Endothelial cell of hepatic sinusoid (primary cell): ENCODE data around the gene ADM5.

Source experiments
- in situ Hi-C: cut with HindIII; loops from 2 replicates; pipeline ENCODE4 v1.10.0; 2017; ENCODE audit warnings: low sequenced_read_pairs

The ADM5 gene, protein sequence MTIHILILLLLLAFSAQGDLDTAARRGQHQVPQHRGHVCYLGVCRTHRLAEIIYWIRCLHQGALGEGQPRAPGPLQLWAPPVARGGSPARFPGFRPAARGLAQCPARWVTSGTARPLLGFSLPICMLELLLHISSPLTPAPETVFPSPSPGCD

DNA sequence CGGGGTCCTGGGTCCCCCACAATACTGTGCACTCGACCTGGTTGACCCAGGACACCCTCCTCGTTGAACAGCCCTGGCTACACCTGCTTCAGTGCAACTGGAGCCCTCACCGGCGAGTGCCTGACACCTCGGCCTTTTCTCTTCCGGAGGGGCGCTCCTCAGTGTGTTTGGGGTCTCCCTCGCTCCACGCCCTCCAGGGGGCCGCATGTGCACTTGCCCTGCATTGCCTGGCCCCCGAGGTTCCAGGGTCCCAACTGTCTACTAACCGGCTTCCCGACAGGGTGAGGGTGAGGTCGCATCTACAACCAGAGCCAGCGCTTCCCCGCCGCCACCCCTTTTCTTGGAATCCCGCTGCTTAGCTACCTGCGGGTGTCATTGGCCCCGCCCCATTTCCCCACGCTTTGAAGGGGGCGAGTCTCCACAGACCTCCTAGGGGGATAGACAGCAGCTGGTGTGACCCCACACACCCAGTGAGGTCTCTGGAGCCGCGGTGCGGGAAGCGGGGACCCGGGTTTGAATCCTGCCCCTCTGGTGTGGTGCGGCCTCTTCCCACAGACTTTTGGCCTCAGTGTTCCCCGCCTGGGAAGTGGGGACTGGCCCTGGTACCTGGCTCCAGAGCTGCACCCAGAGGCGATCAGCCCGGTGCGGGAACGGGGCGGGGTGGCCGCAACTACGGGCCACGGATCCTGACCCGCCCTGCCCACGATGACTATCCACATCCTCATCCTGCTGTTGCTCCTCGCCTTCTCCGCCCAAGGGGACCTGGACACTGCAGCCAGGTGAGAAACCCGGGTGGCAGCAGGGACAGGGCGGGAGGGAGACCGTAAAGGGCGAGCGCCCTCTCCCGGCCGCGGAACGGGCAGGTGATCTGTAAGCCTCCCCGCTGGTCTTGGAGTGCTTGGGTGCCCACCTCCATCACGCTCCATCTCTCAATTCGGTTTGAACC, at the start of gene ADM5:
ADM5 (plus strand) TSS at position 462 of the 946 bp plus-strand sequence; CDS start at position 706, 244 bp downstream.
- in situ Hi-C loops = no loop called here

DNA sequence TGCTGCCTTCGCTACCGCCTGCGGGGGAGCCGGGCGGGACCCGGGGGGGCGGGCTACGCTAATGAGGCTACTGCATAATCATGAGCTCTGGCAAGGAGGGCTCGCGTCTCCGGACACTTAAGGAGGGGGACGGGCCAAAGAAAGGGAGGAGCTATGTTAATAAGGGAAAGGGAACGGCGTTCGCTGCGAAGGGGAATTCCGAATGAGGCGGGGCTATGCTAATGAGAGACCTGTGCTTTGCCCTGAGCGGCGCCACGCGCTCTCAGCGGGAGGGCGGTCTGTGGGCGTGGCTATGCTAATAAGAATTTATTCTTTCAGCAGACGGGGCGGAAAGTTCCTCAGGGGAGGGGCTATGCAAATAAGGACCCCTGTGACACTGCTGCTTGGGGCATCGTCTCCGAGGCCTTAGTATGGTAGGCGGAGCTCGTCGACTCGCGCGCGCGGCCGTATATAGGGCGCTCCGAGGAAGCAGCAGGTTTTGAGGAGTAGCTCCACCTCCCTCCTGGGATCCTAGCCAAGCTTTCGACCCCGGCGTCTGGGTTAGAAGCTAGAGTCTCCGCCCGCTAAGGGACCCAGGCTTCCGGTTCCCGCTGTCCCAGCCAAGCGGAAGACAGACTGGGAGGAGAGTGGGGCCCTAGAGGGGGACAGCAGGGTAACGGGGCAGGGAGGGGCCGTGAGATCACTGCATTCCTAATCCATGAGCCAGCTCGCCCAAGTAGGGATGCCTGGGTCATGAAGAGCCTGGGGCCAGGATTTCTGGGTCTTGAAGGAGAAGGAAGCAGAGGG, 49.1 kb upstream of the ADM5 start, which contains the start of gene RRAS:
RRAS (minus strand) TSS at position 31 of the 786 bp plus-strand sequence. CDS start 45 bp downstream, outside the sequence.
- in situ Hi-C loops = loop anchor here (5.0 kb wide), 1 partner anchor 68 kb away; no protein-coding TSS in a partner anchor

DNA sequence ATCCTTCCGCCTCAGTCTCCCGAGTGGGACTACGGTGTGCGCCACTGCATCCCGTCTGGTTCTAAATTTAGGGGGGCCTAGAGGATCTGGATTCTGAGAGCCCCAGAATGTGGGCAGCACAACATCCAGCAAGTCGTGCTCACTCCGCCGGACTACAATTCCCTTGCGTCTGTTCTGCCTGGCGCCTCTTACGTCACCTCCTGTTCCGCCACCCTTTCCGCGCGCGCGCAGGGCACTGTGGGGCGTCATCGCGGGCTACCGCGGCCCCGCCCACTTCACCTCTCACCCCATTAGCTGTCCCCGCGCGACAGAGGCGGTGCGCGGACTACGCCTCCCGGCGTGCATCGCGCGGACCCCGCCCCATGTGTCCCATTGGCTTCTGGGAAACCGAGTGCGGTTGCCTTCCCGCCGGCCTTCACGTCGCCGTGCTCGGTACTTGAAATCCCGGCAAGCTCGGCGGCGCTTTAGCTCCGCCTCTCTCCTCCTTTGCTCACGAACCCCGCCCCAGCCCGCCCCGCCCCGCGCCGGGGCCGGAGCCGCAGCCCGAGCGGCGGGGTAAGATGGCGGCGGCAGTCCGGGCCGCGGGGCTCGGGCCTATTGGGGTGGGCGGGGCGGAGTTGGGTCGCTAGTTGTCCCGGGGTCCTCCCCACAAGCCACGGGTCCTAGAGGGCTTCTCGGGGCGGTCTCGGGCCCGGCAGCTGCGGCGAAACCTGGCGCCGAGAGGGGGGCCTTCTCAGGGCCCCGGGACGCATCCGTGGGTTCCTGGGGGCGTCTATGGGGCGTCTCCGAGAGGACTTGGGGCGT, 47.5 kb upstream of the ADM5 start, which contains the start of gene SCAF1:
SCAF1 (plus strand) TSS at position 522 of the 804 bp plus-strand sequence. CDS start 2,818 bp downstream, outside the sequence.
- in situ Hi-C loops = loop anchor here (5.0 kb wide), 1 partner anchor 70 kb away; no protein-coding TSS in a partner anchor

DNA sequence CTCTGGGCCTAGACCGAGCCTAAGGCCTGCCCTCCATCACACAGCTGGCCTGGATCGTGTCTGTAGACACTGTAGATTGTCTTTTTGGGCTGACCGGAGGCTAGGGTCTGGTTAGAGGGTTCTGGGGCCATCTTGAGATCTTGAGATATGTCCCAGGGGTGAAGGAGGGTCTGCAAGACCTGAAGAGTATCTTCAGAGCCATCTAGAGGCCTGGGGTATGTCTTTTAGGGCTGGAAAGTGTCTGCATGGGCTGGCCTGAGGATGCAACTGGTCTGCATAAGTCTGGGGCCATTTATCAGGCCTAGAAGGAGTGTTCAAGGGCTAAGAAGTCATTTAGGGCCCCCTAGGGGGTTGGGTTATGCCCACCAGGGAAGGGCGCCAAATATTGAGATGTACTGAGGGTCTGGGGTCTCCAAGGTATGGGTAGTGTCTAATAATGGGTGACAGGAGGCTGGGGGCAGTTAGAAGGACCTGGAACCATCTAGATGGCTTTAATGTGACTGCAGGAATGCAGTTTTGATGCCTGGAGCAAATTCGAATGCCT, 46.8 kb upstream of the ADM5 start:
- in situ Hi-C loops = loop anchor here (5.0 kb wide), 1 partner anchor 70 kb away; no protein-coding TSS in a partner anchor

DNA sequence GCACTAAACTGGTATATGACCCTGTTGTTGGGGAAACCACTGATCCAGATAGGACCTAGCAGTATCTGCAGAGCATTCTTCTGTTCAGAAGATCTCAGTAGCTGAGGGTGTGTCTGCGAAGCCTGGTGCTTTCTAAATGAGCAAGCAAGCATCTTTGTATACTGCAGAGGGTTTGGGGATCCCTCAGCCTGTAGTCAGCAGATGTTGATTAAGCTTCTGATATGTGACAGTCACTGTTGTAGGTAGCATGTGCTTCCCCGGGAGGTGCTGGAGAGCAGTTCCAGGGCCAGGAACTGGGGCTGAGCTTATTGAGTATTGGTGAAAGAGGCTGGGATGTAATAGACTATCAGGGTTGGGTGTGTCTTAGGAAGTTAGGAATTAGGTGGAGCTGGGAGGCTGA, 45.9 kb upstream of the ADM5 start:
- in situ Hi-C loops = loop anchor here (5.0 kb wide), 1 partner anchor 71 kb away; no protein-coding TSS in a partner anchor

DNA sequence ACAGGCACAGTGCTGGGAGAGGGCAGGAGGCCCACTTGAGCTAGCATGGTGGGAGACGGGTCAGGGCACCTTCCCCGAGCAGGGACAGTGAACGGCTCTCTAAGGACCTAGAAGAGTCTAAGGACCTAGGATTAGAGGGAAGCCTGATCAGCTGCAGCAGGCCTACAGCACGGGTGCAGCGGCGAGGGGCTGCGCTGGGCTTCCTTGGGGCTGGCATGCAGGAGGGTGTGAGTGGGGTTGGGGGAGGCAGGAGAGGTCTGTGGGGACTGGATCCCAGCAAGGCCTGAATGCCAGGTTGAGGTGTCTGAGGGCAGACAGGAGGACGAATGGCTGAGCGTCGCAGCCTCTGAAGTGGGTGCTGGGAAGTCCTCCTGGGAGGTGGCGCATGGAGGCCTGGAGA, 43.8 kb upstream of the ADM5 start:
- in situ Hi-C loops = no loop called here

DNA sequence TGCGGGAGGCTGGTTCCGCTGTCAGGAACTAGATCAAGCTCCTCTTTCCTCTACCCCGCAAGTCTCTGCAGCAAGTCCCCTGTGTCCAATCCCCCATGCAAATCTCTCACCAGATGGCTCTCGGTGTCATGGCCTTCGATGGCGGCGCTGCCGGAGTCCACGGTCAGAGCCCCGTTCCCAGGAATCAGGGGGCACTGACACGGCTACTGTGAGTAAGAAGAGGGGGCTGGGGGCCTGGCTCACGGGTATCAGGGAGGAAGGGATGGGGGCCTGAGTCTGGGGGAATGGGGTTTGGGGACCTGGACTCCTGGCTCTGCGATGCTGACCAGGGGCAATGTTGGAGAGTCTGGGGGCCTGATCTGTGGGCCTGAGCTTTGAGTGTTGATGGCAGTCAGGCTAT, 43.4 kb upstream of the ADM5 start:
- in situ Hi-C loops = no loop called here

DNA sequence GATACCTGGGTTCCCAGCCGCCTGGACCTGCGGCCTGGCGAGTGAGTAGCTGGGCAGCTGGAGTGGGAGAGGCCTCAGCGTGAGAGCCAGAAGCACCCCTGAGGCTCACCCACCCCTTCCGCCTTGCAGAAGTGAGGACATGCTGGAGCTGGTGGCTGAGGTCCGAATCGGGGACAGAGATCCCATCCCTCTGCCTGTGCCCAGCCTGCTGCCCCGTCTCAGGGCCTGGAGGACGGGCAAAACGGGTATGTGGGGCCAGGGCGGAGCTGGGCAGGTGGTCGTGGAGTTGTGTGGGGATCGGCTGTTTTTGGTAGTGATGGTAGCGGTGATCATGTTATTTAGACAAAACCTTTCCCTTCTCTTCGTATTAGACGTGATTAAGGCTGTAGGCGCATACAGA, 42.8 kb upstream of the ADM5 start:
- in situ Hi-C loops = no loop called here

DNA sequence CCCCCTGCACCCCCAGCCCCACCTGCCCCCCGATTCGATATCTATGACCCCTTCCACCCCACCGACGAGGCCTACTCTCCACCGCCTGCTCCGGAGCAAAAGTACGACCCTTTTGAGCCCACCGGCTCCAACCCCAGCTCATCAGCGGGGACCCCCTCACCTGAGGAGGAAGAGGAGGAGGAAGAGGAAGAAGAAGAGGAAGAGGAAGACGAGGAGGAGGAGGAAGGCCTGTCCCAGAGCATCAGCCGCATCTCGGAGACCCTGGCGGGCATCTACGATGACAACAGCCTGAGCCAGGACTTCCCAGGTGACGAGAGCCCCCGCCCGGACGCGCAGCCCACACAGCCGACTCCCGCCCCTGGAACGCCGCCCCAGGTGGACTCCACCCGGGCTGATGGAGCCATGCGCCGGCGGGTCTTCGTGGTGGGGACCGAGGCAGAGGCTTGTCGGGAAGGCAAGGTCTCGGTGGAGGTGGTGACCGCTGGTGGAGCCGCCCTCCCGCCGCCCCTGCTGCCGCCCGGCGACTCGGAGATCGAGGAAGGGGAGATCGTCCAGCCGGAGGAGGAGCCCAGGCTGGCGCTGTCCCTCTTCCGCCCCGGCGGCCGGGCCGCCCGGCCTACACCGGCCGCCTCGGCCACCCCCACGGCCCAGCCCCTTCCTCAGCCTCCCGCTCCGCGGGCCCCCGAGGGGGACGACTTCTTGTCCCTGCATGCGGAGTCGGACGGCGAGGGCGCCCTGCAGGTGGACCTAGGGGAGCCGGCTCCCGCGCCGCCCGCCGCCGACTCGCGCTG, 38.2 kb upstream of the ADM5 start:
- in situ Hi-C loops = no loop called here

DNA sequence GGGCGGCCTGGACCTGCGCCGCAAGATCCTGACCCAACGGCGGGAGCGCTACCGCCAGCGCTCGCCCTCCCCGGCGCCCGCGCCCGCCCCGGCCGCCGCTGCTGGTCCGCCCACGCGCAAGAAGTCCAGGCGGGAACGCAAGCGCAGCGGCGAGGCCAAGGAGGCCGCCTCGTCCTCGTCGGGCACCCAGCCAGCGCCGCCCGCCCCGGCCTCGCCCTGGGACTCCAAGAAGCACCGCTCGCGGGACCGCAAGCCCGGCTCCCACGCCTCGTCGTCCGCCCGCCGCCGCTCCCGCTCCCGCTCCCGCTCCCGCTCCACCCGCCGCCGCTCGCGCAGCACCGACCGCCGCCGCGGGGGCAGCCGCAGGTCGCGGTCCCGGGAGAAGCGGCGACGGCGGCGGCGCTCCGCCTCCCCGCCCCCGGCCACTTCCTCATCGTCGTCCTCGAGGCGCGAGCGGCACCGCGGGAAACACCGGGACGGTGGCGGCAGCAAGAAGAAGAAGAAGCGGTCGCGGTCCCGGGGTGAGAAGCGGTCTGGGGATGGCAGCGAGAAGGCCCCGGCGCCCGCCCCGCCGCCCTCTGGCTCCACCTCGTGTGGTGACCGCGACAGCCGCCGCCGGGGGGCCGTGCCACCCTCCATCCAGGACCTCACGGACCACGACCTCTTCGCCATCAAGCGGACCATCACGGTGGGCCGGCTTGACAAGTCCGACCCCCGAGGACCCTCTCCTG, 37.4 kb upstream of the ADM5 start:
- in situ Hi-C loops = no loop called here

DNA sequence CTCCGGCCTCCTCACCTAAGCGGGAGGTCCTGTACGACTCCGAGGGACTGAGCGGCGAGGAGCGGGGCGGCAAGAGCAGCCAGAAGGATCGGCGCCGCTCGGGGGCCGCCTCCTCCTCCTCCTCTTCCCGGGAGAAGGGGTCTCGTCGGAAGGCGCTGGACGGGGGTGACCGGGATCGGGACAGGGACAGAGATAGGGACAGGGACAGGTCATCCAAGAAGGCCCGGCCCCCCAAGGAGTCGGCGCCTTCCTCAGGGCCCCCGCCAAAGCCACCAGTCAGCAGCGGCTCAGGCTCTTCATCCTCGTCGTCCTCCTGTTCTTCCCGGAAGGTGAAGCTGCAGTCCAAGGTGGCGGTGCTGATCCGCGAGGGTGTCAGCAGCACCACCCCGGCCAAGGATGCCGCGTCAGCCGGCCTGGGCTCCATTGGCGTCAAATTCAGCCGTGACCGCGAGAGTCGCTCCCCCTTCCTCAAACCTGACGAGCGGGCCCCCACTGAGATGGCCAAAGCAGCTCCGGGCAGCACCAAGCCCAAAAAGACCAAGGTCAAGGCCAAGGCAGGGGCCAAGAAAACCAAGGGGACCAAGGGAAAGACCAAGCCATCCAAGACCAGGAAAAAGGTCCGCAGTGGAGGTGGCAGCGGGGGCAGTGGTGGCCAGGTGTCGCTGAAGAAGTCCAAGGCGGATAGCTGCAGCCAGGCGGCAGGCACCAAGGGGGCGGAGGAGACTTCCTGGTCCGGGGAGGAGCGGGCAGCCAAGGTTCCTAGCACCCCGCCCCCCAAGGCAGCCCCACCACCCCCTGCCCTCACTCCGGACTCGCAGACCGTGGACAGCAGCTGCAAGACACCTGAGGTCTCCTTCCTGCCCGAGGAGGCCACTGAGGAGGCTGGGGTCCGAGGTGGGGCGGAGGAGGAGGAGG, 36.6 kb upstream of the ADM5 start:
- in situ Hi-C loops = no loop called here

DNA sequence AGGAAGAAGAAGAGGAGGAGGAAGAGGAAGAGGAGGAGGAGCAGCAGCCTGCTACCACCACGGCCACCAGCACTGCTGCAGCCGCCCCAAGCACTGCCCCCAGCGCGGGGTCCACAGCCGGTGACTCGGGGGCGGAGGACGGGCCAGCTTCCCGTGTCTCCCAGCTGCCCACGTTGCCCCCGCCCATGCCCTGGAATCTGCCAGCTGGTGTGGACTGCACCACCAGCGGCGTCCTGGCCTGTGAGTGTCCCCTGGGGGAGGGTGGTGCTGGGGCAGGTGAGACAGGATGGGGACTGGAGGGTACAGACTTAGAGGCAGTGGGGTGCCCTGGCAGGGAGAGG, 36.0 kb upstream of the ADM5 start:
- in situ Hi-C loops = no loop called here

DNA sequence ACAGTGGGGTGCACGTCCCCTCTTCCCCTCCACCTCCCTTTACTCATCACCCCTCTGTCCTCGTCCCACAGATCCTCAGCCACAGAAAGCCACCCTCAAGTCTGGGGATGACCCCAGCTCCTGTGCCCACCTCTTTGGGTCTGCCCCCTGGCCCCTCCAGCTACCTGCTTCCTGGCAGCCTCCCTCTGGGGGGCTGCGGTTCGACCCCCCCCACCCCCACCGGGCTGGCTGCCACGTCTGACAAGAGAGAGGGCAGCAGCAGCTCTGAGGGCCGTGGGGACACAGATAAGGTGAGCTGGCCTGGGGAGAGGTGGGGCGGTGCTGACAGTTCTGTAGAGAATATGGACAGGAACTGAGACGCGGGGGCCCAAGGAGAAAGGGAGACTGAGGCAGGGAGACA, 34.8 kb upstream of the ADM5 start:
- in situ Hi-C loops = no loop called here

DNA sequence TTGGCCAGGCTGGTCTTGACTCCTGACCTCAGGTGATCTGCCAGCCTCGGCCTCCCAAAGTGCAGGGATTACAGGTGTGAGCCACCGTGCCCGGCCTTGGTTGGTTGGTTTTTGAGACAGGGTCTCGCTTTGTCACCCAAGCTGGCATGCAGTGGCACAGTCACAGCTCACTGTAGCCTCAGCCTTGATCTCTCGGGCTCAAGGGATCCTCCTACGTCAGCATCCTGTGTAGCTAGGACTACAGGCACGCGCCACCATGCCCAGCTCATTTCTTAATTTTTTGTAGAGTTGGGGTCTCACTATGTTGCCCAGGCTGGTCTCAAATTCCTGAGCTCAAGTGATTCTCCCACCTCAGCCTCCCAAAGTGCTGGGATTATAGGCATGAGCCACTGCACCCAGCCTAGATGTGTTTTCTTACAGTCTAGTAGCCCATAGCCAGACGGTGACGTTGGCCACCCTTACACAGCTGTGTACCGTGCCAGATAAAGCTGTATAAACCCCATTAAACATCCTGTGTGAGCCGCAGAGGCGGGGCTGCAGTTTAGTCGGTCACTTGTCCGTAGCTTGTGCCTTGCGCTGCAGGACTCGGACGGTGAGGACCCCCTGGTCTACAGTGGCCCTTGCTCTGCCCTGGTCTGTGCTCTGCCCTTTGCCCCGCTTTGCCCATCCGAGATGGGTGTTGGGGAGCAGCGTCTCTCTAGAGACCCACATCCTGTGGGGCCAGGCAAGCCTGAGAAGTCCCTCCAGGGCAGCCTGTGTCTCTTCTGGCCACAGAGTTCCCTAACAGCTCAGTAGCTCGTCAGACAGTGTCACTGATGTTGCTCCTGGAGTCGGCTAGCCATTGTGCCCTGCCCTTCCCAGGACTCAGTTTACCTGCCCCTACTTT, 33.6 kb upstream of the ADM5 start:
- in situ Hi-C loops = no loop called here

DNA sequence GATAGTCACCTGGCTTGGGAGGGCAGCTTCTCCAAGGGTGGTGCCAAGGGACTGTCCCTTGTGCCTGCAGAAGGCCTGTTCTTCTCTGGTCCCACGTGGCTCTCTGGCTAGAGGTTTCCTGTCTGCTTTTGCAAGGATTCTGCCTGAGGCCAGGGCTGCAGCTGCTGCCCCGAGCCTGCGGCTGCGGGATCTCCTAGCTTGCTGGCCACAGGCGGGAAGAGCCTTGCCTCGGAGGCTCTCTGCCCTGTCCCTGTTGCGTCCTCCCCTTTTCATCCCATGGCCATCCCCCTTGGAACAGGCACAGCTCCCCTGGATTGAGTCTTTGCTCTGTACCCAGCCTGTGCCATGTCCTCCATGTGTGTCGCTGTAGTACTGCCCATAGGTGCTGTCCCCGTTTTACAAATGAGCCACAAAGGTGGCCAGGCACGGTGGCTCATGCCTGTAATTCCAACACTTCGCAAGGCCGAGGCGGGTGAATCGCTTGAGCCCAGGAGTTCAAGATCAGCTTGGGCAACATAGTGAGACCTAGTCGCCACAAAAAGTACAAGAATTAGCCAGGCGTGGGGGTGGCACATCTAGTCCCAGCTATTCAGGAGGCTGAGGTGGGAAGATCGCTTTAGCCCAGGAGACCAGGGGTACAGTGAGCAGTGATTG, 32.8 kb upstream of the ADM5 start:
- in situ Hi-C loops = no loop called here
